HCT116 (cell line): ENCODE data around the gene SCUBE2. TPM values are rescaled to one million over a fixed set of nuclear protein-coding genes. Genes with fewer than 3 reads are reported as not detected.

ENCODE experiments used
- ATAC-seq: fragments of 200-7000 bp; cut with Tn5 transposase; 2 replicates; pipeline ENCODE4 v1.9.1; 2020; ENCODE audit warnings: mild to moderate bottlenecking, moderate library complexity
- BruUV-seq: library from RNA; stranded (reverse); fragments of 400-500 nt; replicated peaks from 2 replicates; lab custom pipeline; 2021; lab: Mats Ljungman, UMichigan
- CTCF ChIA-PET: fragments of 300-600 bp; sonication (Branson Sonifier 250); formaldehyde crosslinking; loops from one replicate; lab custom pipeline; 2021; ENCODE audit warnings: antibody characterized with exemption; lab: Charles Lee
- POLR2A ChIA-PET: fragments of 300-600, 350-600 bp; sonication (Branson Sonifier 250); formaldehyde crosslinking; loops from one replicate; lab custom pipeline; 2021; ENCODE audit warnings: antibody characterized with exemption; lab: Charles Lee
- RAD21 ChIA-PET, 2 experiments: fragments of 300-600 bp; sonication (Branson Sonifier 250); formaldehyde crosslinking; loops; one replicate each; lab custom pipeline; 2023; ENCODE audit warnings: low total read pairs in 2 of 2; ENCODE audit not compliant: uncharacterized antibody in 2 of 2, unreplicated experiment in 2 of 2, low non-redundant PET in 1 of 2; lab: Charles Lee
- DNase-seq: peaks from one replicate; pipeline ENCODE4 v3.0.0-alpha.2; 2010; ENCODE audit warnings: low read depth, low spot score
- H2AFZ ChIP-seq: fragments of 200-600 bp; shearing (Covaris generic), sonication (generic); 2 replicates; pipeline ENCODE4 v1.6.1; 2017; ENCODE audit warnings: low read depth, mixed run types, mixed read lengths, antibody characterized with exemption, low read length; ENCODE audit not compliant: poor library complexity, severe bottlenecking
- H3K27ac ChIP-seq: 2 replicates; pipeline ENCODE4 v1.5.1; 2012; ENCODE audit warnings: low read depth, low read length
- H3K27me3 ChIP-seq: fragments of 200-600 bp; sonication (generic); 2 replicates; pipeline ENCODE4 v1.6.1; 2016; ENCODE audit warnings: mixed run types, low read length, mixed read lengths; ENCODE audit not compliant: insufficient read depth
- H3K36me3 ChIP-seq, 2 experiments: fragments of 200-500 bp in 1 of 2; fragments of 200-600 bp in 1 of 2; sonication (Bioruptor generic) in 1 of 2; sonication (generic) in 1 of 2; 2 replicates each; pipeline versions ENCODE4 v1.5.1 to v1.6.1; 2014 to 2016; ENCODE audit warnings: low read length in 2 of 2, inconsistent platforms in 1 of 2, mixed read lengths in 1 of 2, mixed run types in 1 of 2; ENCODE audit not compliant: insufficient read depth in 2 of 2, control insufficient read depth in 1 of 2
- H3K4me1 ChIP-seq, 2 experiments: fragments of 200-600 bp in 1 of 2; sonication (generic) in 1 of 2; 2 replicates each; pipeline versions ENCODE4 v1.5.1 to v1.6.1; 2012 to 2017; ENCODE audit warnings: low read length in 2 of 2, inconsistent platforms in 1 of 2, mild to moderate bottlenecking in 1 of 2, mixed read lengths in 1 of 2, mixed run types in 1 of 2, moderate library complexity in 1 of 2; ENCODE audit not compliant: insufficient read depth in 2 of 2, control insufficient read depth in 1 of 2
- H3K4me2 ChIP-seq: fragments of 200-600 bp; sonication (generic); 2 replicates; pipeline ENCODE4 v1.6.1; 2017; ENCODE audit warnings: mixed run types, low read length, mixed read lengths
- H3K4me3 ChIP-seq, 2 experiments: fragments of 200-600 bp in 1 of 2; sonication (generic) in 1 of 2; replicated peaks in 1 of 2; 2 replicates each; pipeline ENCODE4 v1.5.1; 2011 to 2016; ENCODE audit warnings: low read length in 2 of 2, control low read depth in 1 of 2, low read depth in 1 of 2, mild to moderate bottlenecking in 1 of 2, mixed read lengths in 1 of 2, mixed run types in 1 of 2
- H3K79me2 ChIP-seq: fragments of 200-600 bp; sonication (generic); 2 replicates; pipeline ENCODE4 v1.6.1; 2017; ENCODE audit warnings: mild to moderate bottlenecking, mixed run types, low read length, moderate library complexity, mixed read lengths; ENCODE audit not compliant: insufficient read depth
- H3K9ac ChIP-seq: fragments of 200-600 bp; sonication (generic); 2 replicates; pipeline ENCODE4 v1.6.1; 2016; ENCODE audit warnings: low read length, mixed read lengths
- H3K9me2 ChIP-seq: fragments of 200-600 bp; sonication (generic), shearing (Covaris generic); 2 replicates; pipeline ENCODE4 v1.6.1; 2017; ENCODE audit warnings: mixed run types, mild to moderate bottlenecking, moderate library complexity; ENCODE audit not compliant: insufficient read depth
- H3K9me3 ChIP-seq, 2 experiments: fragments of 200-500 bp in 1 of 2; fragments of 200-600 bp in 1 of 2; sonication (Bioruptor generic) in 1 of 2; sonication (generic) in 1 of 2; 2 replicates each; pipeline ENCODE4 v1.6.1; 2014 to 2017; ENCODE audit warnings: low read length in 2 of 2, mixed read lengths in 2 of 2, inconsistent platforms in 1 of 2, low read depth in 1 of 2, mild to moderate bottlenecking in 1 of 2, mixed run types in 1 of 2, moderate library complexity in 1 of 2; ENCODE audit not compliant: control insufficient read depth in 1 of 2, insufficient read depth in 1 of 2
- H4K20me1 ChIP-seq: fragments of 200-600 bp; sonication (generic), shearing (Covaris generic); 2 replicates; pipeline ENCODE4 v1.6.1; 2017; ENCODE audit warnings: mixed run types, mild to moderate bottlenecking, moderate library complexity; ENCODE audit not compliant: insufficient read depth
- CEBPB ChIP-seq: IDR thresholded peaks from 2 replicates; pipeline ENCODE4 v1.6.1; 2012; ENCODE audit warnings: low read depth
- EGR1 ChIP-seq: IDR thresholded peaks from 2 replicates; pipeline ENCODE4 v1.6.1; 2012; ENCODE audit warnings: low read depth
- ELF1 ChIP-seq: IDR thresholded peaks from 2 replicates; pipeline ENCODE4 v1.6.1; 2012; ENCODE audit warnings: low read depth, borderline replicate concordance
- EZH2 ChIP-seq: fragments of 200-600 bp; sonication (generic); IDR thresholded peaks from 2 replicates; pipeline ENCODE4 v1.6.1; 2017; ENCODE audit warnings: antibody characterized with exemption, mixed run types
- EZH2phosphoT487 ChIP-seq: fragments of 200-600 bp; IDR thresholded peaks from 2 replicates; pipeline ENCODE4 v1.6.1; 2018; ENCODE audit warnings: antibody characterized with exemption, borderline replicate concordance
- FOSL1 ChIP-seq: IDR thresholded peaks from 2 replicates; pipeline ENCODE4 v1.6.1; 2012; ENCODE audit warnings: low read depth
- JUND ChIP-seq: IDR thresholded peaks from 2 replicates; pipeline ENCODE4 v1.6.1; 2012
- POLR2AphosphoS5 ChIP-seq: IDR thresholded peaks from 2 replicates; pipeline ENCODE4 v1.6.1; 2011; ENCODE audit warnings: mild to moderate bottlenecking, low read depth, low read length, moderate library complexity
- RAD21 ChIP-seq: IDR thresholded peaks from 2 replicates; pipeline ENCODE4 v1.6.1; 2012; ENCODE audit warnings: low read depth, mild to moderate bottlenecking
- SIN3A ChIP-seq: IDR thresholded peaks from 2 replicates; pipeline ENCODE4 v1.6.1; 2012; ENCODE audit warnings: low read depth
- SP1 ChIP-seq: IDR thresholded peaks from 2 replicates; pipeline ENCODE4 v1.6.1; 2012; ENCODE audit warnings: low read depth
- TCF7L2 ChIP-seq: IDR thresholded peaks from 2 replicates; pipeline ENCODE4 v1.7.0; 2011; ENCODE audit warnings: borderline replicate concordance, inconsistent platforms; ENCODE audit not compliant: insufficient read depth, insufficient read length; ENCODE audit errors: extremely low read depth
- ZFX ChIP-seq: fragments of 450-650 bp; IDR thresholded peaks from 2 replicates; pipeline ENCODE4 v1.6.1; 2017
- ZNF274 ChIP-seq: fragments of 200-500 bp; sonication (Bioruptor generic); IDR thresholded peaks from 2 replicates; pipeline ENCODE4 v1.6.1; 2014; ENCODE audit warnings: mild to moderate bottlenecking, low read depth, low read length, inconsistent platforms
- intact Hi-C: fragments of 100-400 bp; cut with micrococcal nuclease; formaldehyde crosslinking; loops from 2 replicates; pipeline ENCODE4 v1.10.0; 2022
- total RNA-seq: library from RNA; stranded (reverse); gene quantifications from one replicate; pipeline ENCODE4 v1.2.1, GENCODE V29; 2021; ENCODE audit not compliant: unreplicated experiment
- TF ChIP-seq, protein P1 (sequence below), 3 experiments: fragments of 200-600 bp in 1 of 3; sonication (generic) in 1 of 3; IDR thresholded peaks in 2 of 3; conservative IDR thresholded peaks in 1 of 3; 2 replicates each; pipeline ENCODE4 v1.5.1; 2012 to 2017; ENCODE audit warnings: low read depth in 2 of 3, low read length in 2 of 3, antibody characterized with exemption in 1 of 3, borderline replicate concordance in 1 of 3, control low read depth in 1 of 3, mild to moderate bottlenecking in 1 of 3, mixed read lengths in 1 of 3, mixed run types in 1 of 3, moderate library complexity in 1 of 3; ENCODE audit not compliant: insufficient read depth in 1 of 3
- TF ChIP-seq, protein P2 (sequence below): IDR thresholded peaks from 2 replicates; pipeline ENCODE4 v1.6.1; 2012
- TF ChIP-seq, protein P3 (sequence below): IDR thresholded peaks from 2 replicates; pipeline ENCODE4 v1.6.1; 2012; ENCODE audit warnings: low read depth
- TF ChIP-seq, protein P4 (sequence below): IDR thresholded peaks from 2 replicates; pipeline ENCODE4 v1.6.1; 2011; ENCODE audit warnings: mild to moderate bottlenecking, low read length, moderate library complexity; ENCODE audit not compliant: insufficient replicate concordance; ENCODE audit errors: extremely low read depth
- TF ChIP-seq, protein P5 (sequence below): IDR thresholded peaks from 2 replicates; pipeline ENCODE4 v1.6.1; 2012

SCUBE2 gene
- total RNA-seq, 1 experiment from 2014 or later, result 1.3 TPM

DNA sequence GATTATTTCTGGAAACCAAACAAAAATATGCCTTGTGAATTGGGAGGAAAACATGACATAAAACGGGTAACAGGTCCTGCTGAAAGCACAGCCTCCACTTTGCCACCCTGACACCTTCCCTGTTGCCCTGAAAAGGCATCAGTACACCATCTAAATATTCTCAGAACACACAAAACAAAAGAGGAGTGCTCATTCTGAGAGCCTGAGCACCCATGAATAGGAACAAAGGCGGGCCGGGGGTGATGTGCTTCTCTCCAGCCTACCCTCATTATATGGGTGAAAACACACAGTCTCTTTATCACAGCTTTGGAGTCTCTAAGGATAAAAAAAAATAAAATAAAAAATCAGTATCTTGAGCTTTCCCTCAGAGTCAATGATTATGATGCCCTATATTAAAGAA is 19.7 kb downstream of the SCUBE2 start:
- ChIA-PET POLR2A (no interaction called here), CTCF (no interaction called here), RAD21 (no interaction called here)
- H3K27me3 ChIP-seq, result no peaks in the 10 kb centered on the region
- no peaks in the 10 kb centered on the region for H3K36me3 ChIP-seq
- ATAC-seq (no peak), DNase-seq (no peak)
- H3K4me1 ChIP-seq, result no peaks in the 10 kb centered on the region
- no peak overlapping the region for H3K27ac ChIP-seq
- no peaks in the 10 kb centered on the region for H3K79me2 ChIP-seq
- no peaks in the 10 kb centered on the region for H3K9me2 ChIP-seq
- no peak overlapping the region for H3K4me3 ChIP-seq
- BruUV-seq, result no TSS peak
- no peaks in the 10 kb centered on the region for H4K20me1 ChIP-seq
- no peaks in the 10 kb centered on the region for H3K9me3 ChIP-seq
- TF ChIP-seq RAD21 (no peak), SP1 (no peak), EZH2phosphoT487 (no peak), ELF1 (no peak), TCF7L2 (no peak), CEBPB (no peak), FOSL1 (no peak), SIN3A (no peak), ZNF274 (no peak), POLR2AphosphoS5 (no peak), JUND (no peak), ZFX (no peak), EZH2 (no peak), EGR1 (no peak)
- TF ChIP-seq, protein P1, sequence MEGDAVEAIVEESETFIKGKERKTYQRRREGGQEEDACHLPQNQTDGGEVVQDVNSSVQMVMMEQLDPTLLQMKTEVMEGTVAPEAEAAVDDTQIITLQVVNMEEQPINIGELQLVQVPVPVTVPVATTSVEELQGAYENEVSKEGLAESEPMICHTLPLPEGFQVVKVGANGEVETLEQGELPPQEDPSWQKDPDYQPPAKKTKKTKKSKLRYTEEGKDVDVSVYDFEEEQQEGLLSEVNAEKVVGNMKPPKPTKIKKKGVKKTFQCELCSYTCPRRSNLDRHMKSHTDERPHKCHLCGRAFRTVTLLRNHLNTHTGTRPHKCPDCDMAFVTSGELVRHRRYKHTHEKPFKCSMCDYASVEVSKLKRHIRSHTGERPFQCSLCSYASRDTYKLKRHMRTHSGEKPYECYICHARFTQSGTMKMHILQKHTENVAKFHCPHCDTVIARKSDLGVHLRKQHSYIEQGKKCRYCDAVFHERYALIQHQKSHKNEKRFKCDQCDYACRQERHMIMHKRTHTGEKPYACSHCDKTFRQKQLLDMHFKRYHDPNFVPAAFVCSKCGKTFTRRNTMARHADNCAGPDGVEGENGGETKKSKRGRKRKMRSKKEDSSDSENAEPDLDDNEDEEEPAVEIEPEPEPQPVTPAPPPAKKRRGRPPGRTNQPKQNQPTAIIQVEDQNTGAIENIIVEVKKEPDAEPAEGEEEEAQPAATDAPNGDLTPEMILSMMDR (IDR thresholded peaks at IDR 0.05 in 2 of 3, conservative IDR thresholded peaks at IDR 0.05 in 1 of 3; ENCODE audit: borderline replicate concordance in 1 of 3, insufficient read depth in 1 of 3, low read depth in 2 of 3, low read length in 2 of 3), result no peak
- TF ChIP-seq, protein P2, sequence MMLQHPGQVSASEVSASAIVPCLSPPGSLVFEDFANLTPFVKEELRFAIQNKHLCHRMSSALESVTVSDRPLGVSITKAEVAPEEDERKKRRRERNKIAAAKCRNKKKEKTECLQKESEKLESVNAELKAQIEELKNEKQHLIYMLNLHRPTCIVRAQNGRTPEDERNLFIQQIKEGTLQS, result no peak
- TF ChIP-seq, protein P3, sequence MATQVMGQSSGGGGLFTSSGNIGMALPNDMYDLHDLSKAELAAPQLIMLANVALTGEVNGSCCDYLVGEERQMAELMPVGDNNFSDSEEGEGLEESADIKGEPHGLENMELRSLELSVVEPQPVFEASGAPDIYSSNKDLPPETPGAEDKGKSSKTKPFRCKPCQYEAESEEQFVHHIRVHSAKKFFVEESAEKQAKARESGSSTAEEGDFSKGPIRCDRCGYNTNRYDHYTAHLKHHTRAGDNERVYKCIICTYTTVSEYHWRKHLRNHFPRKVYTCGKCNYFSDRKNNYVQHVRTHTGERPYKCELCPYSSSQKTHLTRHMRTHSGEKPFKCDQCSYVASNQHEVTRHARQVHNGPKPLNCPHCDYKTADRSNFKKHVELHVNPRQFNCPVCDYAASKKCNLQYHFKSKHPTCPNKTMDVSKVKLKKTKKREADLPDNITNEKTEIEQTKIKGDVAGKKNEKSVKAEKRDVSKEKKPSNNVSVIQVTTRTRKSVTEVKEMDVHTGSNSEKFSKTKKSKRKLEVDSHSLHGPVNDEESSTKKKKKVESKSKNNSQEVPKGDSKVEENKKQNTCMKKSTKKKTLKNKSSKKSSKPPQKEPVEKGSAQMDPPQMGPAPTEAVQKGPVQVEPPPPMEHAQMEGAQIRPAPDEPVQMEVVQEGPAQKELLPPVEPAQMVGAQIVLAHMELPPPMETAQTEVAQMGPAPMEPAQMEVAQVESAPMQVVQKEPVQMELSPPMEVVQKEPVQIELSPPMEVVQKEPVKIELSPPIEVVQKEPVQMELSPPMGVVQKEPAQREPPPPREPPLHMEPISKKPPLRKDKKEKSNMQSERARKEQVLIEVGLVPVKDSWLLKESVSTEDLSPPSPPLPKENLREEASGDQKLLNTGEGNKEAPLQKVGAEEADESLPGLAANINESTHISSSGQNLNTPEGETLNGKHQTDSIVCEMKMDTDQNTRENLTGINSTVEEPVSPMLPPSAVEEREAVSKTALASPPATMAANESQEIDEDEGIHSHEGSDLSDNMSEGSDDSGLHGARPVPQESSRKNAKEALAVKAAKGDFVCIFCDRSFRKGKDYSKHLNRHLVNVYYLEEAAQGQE, result no peak
- TF ChIP-seq, protein P4, sequence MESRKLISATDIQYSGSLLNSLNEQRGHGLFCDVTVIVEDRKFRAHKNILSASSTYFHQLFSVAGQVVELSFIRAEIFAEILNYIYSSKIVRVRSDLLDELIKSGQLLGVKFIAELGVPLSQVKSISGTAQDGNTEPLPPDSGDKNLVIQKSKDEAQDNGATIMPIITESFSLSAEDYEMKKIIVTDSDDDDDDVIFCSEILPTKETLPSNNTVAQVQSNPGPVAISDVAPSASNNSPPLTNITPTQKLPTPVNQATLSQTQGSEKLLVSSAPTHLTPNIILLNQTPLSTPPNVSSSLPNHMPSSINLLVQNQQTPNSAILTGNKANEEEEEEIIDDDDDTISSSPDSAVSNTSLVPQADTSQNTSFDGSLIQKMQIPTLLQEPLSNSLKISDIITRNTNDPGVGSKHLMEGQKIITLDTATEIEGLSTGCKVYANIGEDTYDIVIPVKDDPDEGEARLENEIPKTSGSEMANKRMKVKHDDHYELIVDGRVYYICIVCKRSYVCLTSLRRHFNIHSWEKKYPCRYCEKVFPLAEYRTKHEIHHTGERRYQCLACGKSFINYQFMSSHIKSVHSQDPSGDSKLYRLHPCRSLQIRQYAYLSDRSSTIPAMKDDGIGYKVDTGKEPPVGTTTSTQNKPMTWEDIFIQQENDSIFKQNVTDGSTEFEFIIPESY, result no peak
- TF ChIP-seq, protein P5, sequence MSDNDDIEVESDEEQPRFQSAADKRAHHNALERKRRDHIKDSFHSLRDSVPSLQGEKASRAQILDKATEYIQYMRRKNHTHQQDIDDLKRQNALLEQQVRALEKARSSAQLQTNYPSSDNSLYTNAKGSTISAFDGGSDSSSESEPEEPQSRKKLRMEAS, result no peak
- TF ChIP-seq, all 23 proteins: peak for 0
- Histone ChIP-seq H3K4me2 (no peak overlapping the region), H2AFZ (no peak overlapping the region), H3K9ac (no peak overlapping the region)
- intact Hi-C loops, result no loop called here
